OCI-LY1 (cell line): ENCODE results near the gene KLK6.
"Not testable (repeated sequence)": the region's sequence is repeated elsewhere in the genome, so short reads cannot be mapped to it uniquely, and the experiment has no call there.

Experiments used
- H2AFZ ChIP-seq: fragments of 200-600 bp; sonication (generic), shearing (Covaris generic); 2 replicates; pipeline ENCODE4 v1.6.0; 2014; ENCODE audit warnings: antibody characterized with exemption, mild to moderate bottlenecking, low read length
- H3F3A ChIP-seq: fragments of 200-600 bp; sonication (generic), shearing (Covaris generic); 2 replicates; pipeline ENCODE4 v1.6.0; 2014; ENCODE audit warnings: mild to moderate bottlenecking, antibody characterized with exemption, low read length, moderate library complexity; ENCODE audit not compliant: insufficient read depth
- H3K27ac ChIP-seq: fragments of 200-600 bp; sonication (generic); 2 replicates; pipeline ENCODE4 v1.5.1; 2014; ENCODE audit warnings: low read length, mixed run types, mild to moderate bottlenecking, low read depth; ENCODE audit not compliant: poor library complexity, severe bottlenecking
- H3K27me3 ChIP-seq: fragments of 200-600 bp; sonication (generic); 2 replicates; pipeline ENCODE4 v1.6.0; 2014; ENCODE audit warnings: antibody characterized with exemption, mild to moderate bottlenecking, low read length, moderate library complexity; ENCODE audit not compliant: insufficient read depth
- H3K36me3 ChIP-seq: fragments of 200-600 bp; sonication (generic); 2 replicates; pipeline ENCODE4 v1.6.1; 2014; ENCODE audit warnings: mild to moderate bottlenecking, antibody characterized with exemption, low read length, moderate library complexity, mixed read lengths; ENCODE audit not compliant: insufficient read depth
- H3K4me1 ChIP-seq: fragments of 200-600 bp; sonication (generic); 2 replicates; pipeline ENCODE4 v1.5.1; 2014; ENCODE audit warnings: mild to moderate bottlenecking, low read length, moderate library complexity; ENCODE audit not compliant: insufficient read depth, severe bottlenecking
- H3K4me2 ChIP-seq: fragments of 200-600 bp; sonication (generic), shearing (Covaris generic); 2 replicates; pipeline ENCODE4 v1.6.1; 2014; ENCODE audit warnings: low read length
- H3K4me3 ChIP-seq: fragments of 200-600 bp; sonication (generic); 2 replicates; pipeline ENCODE4 v1.5.1; 2014; ENCODE audit warnings: low read length, low read depth, mild to moderate bottlenecking, mixed read lengths; ENCODE audit not compliant: poor library complexity, severe bottlenecking
- H3K79me2 ChIP-seq: fragments of 200-600 bp; shearing (Covaris generic); 2 replicates; pipeline ENCODE4 v1.6.1; 2016; ENCODE audit warnings: mixed run types, low read length, mixed read lengths; ENCODE audit not compliant: insufficient read depth
- H3K9ac ChIP-seq: fragments of 200-600 bp; sonication (generic), shearing (Covaris generic); 2 replicates; pipeline ENCODE4 v1.6.1; 2014; ENCODE audit warnings: mild to moderate bottlenecking, low read length, mixed read lengths
- H3K9me2 ChIP-seq: fragments of 200-600 bp; sonication (generic), shearing (Covaris generic); 2 replicates; pipeline ENCODE4 v1.6.1; 2014; ENCODE audit warnings: low read depth, mild to moderate bottlenecking, low read length, mixed read lengths
- H3K9me3 ChIP-seq: fragments of 200-600 bp; shearing (Covaris generic); 2 replicates; pipeline ENCODE4 v1.6.1; 2014; ENCODE audit warnings: low read length, mixed read lengths
- H4K20me1 ChIP-seq: fragments of 200-600 bp; sonication (generic), shearing (Covaris generic); 2 replicates; pipeline ENCODE4 v1.6.0; 2016; ENCODE audit warnings: mild to moderate bottlenecking, low read length; ENCODE audit not compliant: insufficient read depth
- EZH2 ChIP-seq: fragments of 200-600 bp; sonication (generic), shearing (Covaris generic); IDR thresholded peaks from 2 replicates; pipeline ENCODE4 v1.8.0; 2017; ENCODE audit warnings: borderline replicate concordance, mixed run types, mild to moderate bottlenecking, antibody characterized with exemption, low read length, moderate library complexity, mixed read lengths
- TF ChIP-seq, protein P1 (sequence below): fragments of 200-600 bp; sonication (generic), shearing (Covaris generic); IDR thresholded peaks from 2 replicates; pipeline ENCODE4 v1.5.1; 2017; ENCODE audit warnings: mild to moderate bottlenecking, antibody characterized with exemption, low read length, moderate library complexity, mixed read lengths

Gene KLK6

DNA sequence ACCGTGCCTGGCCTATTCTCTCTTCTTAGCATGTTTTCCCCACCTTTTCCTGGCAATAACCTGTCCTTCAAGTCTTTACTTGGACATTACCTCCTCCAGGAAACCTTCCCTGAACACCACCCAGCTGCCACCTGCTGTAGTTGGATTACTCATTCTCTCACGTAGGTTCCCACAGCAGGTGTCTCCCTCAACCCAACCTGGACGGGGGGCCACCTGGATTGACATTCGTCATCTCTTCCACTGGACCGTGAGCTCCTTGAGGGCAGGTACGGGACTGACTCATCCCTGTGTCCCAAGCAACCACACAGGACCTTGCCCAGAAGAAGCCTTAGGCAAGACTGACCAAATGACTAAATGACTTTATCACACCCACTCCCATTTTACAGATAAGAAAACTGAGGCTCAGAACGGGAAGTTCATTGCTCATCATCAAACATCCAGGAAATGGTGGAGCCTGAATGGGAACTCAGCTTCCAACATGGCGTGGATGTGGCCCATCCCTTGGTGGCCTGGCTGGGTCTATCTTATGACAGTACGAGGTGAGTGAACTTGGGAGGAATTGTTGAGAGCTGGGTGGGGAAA, 3.5 kb upstream of the KLK6 start:
- H3K9ac ChIP-seq: no peak overlapping the region
- no peaks in the 10 kb centered on the region for H3K27me3 ChIP-seq
- H3K36me3 ChIP-seq: no peaks in the 10 kb centered on the region
- no peak overlapping the region for H2AFZ ChIP-seq
- H3K4me3 ChIP-seq: no peak overlapping the region
- H3K9me3 ChIP-seq: no peaks in the 10 kb centered on the region
- H3F3A ChIP-seq: no peaks in the 10 kb centered on the region
- H3K27ac ChIP-seq: no peak overlapping the region
- no peaks in the 10 kb centered on the region for H4K20me1 ChIP-seq
- no peaks in the 10 kb centered on the region for H3K9me2 ChIP-seq
- TF ChIP-seq EZH2: no peak
- TF ChIP-seq, protein P1, sequence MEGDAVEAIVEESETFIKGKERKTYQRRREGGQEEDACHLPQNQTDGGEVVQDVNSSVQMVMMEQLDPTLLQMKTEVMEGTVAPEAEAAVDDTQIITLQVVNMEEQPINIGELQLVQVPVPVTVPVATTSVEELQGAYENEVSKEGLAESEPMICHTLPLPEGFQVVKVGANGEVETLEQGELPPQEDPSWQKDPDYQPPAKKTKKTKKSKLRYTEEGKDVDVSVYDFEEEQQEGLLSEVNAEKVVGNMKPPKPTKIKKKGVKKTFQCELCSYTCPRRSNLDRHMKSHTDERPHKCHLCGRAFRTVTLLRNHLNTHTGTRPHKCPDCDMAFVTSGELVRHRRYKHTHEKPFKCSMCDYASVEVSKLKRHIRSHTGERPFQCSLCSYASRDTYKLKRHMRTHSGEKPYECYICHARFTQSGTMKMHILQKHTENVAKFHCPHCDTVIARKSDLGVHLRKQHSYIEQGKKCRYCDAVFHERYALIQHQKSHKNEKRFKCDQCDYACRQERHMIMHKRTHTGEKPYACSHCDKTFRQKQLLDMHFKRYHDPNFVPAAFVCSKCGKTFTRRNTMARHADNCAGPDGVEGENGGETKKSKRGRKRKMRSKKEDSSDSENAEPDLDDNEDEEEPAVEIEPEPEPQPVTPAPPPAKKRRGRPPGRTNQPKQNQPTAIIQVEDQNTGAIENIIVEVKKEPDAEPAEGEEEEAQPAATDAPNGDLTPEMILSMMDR: no peak
- no peaks in the 10 kb centered on the region for H3K79me2 ChIP-seq
- H3K4me1 ChIP-seq: no peaks in the 10 kb centered on the region
- H3K4me2 ChIP-seq: no peak overlapping the region

DNA sequence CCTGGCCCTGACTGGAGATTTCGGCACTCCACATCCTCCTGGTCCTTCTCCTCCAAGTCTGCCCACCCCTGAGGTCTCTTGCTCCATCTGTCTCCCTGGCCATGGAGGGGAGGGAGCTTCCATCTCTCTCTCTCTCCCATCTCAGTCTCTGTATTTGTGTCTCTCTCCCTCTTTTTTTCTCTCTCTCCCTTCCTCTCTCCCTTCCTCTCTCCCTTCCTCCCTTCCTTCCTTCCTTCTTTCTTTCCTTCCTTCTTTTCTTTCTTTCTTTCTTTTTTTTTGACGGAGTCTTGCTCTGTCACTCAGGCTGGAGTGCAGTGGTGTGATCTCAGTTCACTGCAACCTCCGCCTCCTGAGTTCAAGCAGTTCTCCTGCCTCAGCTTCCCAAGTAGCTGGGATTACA, 419 bp upstream of the KLK6 start:
- H3K79me2 ChIP-seq, H3K4me2 ChIP-seq, H3F3A ChIP-seq, H2AFZ ChIP-seq, H3K9me2 ChIP-seq, H3K27me3 ChIP-seq, H3K4me3 ChIP-seq, H3K9ac ChIP-seq, H3K9me3 ChIP-seq, H3K36me3 ChIP-seq, H3K4me1 ChIP-seq, H4K20me1 ChIP-seq, H3K27ac ChIP-seq: not testable (repeated sequence)

DNA sequence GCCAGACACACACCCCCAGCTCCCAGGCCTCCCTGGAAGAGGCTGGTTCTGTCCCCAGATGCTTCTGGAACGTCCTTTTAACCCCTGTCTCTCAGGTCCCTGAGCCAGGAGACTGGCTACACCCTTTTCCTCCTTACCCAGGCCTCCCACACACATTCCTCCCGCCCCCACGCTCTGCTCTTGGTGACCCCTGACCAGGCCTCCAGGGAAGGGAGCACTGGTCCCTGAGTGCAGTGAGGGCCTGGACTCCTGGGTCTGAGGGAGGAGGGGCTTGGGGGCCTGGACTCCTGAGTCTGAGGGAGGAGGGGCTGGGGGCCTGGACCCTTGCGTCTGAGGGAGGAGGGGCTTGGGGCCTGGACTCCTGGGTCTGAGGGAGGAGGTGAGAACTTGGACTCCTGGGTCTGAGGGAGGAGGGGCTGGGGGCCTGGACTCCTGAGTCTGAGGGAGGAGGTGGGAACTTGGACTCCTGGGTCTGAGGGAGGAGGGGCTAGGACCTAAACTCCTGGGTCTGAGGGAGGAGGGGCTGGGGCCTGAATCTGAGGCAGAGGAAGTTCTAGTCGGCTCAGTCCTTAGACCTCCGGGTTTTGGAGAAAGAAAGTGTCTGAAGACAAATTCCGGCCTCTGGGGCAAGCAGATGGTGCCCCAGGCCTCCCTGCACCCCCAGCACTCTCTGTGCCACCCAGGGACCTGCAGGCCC, 527 bp downstream of the KLK6 start:
- H3K27me3 ChIP-seq: no peaks in the 10 kb centered on the region
- no peaks in the 10 kb centered on the region for H3K36me3 ChIP-seq
- H3K4me3 ChIP-seq: no peak overlapping the region
- no peak overlapping the region for H3K9ac ChIP-seq
- TF ChIP-seq EZH2: no peak
- TF ChIP-seq, protein P1: no peak
- no peaks in the 10 kb centered on the region for H3K9me2 ChIP-seq
- no peaks in the 10 kb centered on the region for H3K4me1 ChIP-seq
- no peaks in the 10 kb centered on the region for H3K9me3 ChIP-seq
- no peak overlapping the region for H3K27ac ChIP-seq
- H3K79me2 ChIP-seq: no peaks in the 10 kb centered on the region
- no peak overlapping the region for H3K4me2 ChIP-seq
- H4K20me1 ChIP-seq: no peaks in the 10 kb centered on the region
- no peak overlapping the region for H2AFZ ChIP-seq
- no peaks in the 10 kb centered on the region for H3F3A ChIP-seq
